Prostate gland (tissue), 2 donors: ENCODE data around the gene SLC16A6.
"Not testable (repeated sequence)": the region's sequence is repeated elsewhere in the genome, so short reads cannot be mapped to it uniquely, and the experiment has no call there.

Experiments used
- POLR2AphosphoS5 ChIP-seq: sonication (generic); formaldehyde crosslinking; IDR thresholded peaks from one replicate; pipeline ENCODE4 v1.6.1; 2017; ENCODE audit warnings: antibody characterized with exemption
- TF ChIP-seq, protein P1 (sequence below), 4 experiments: fragments of 200-600 bp in 2 of 4; fragments of 450-650 bp in 2 of 4; sonication (generic) in 2 of 4; IDR thresholded peaks; 1 replicate in 3 of 4; 2 replicates in 1 of 4; pipeline ENCODE4 v1.5.1; 2016 to 2019; ENCODE audit warnings: antibody characterized with exemption in 4 of 4, mild to moderate bottlenecking in 2 of 4, moderate library complexity in 2 of 4

DNA sequence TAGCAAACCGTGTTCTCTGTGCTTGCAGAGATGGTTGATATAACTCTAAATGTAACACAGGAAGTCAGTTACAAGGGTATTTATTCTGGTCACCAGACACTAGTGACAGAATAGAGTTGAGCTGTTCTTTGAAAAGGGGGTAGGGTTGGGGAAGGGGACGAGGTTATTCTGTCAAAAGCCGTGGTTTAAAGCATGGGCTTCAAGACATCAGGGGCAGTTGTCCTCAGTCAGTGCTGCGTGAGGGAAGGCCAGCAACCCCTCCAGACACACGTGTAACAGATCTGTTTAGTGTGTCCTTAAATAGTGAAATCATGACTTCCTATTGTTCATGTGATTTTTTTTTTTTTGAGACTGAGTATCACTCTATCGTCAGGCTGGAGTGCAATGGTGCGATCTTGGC lies 37.5 kb downstream of the SLC16A6 start:
- TF ChIP-seq, protein P1, sequence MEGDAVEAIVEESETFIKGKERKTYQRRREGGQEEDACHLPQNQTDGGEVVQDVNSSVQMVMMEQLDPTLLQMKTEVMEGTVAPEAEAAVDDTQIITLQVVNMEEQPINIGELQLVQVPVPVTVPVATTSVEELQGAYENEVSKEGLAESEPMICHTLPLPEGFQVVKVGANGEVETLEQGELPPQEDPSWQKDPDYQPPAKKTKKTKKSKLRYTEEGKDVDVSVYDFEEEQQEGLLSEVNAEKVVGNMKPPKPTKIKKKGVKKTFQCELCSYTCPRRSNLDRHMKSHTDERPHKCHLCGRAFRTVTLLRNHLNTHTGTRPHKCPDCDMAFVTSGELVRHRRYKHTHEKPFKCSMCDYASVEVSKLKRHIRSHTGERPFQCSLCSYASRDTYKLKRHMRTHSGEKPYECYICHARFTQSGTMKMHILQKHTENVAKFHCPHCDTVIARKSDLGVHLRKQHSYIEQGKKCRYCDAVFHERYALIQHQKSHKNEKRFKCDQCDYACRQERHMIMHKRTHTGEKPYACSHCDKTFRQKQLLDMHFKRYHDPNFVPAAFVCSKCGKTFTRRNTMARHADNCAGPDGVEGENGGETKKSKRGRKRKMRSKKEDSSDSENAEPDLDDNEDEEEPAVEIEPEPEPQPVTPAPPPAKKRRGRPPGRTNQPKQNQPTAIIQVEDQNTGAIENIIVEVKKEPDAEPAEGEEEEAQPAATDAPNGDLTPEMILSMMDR (IDR thresholded peaks at IDR 0.05): not testable (repeated sequence)
- TF ChIP-seq POLR2AphosphoS5: not testable (repeated sequence)
